ENCODE measurements around the gene NTHL1.

NTHL1 gene

GRCh38 chr16:2046893-2047329 is 723 bp downstream of the NTHL1 start:
- no peak for TF ChIP-seq CTCF (IDR thresholded peaks at IDR 0.05)
- TF ChIP-seq ZFX (IDR thresholded peaks at IDR 0.05; ENCODE audit: borderline replicate concordance), result no peak
- peak overlapping the region; percentile 53 for H3K27ac ChIP-seq

GRCh38 chr16:2045965-2046892 is 1.4 kb downstream of the NTHL1 start:
- H3K27ac ChIP-seq, result no peak overlapping the region; the same call in 1 of the 2 replicates
- TF ChIP-seq CTCF (IDR thresholded peaks at IDR 0.05), result no peak
- no peak for TF ChIP-seq ZFX (IDR thresholded peaks at IDR 0.05; ENCODE audit: borderline replicate concordance)

GRCh38 chr16:2044541-2044940 is 3.1 kb downstream of the NTHL1 start:
- TF ChIP-seq CTCF (IDR thresholded peaks at IDR 0.05), result no peak
- TF ChIP-seq ZFX (IDR thresholded peaks at IDR 0.05; ENCODE audit: borderline replicate concordance), result no peak
- no peak overlapping the region for H3K27ac ChIP-seq

GRCh38 chr16:2043667-2044451 is 3.8 kb downstream of the NTHL1 start:
- no peak for TF ChIP-seq CTCF (IDR thresholded peaks at IDR 0.05)

GRCh38 chr16:2042986-2043666 is 4.5 kb downstream of the NTHL1 start:
- H3K27ac ChIP-seq, result no peak overlapping the region
- TF ChIP-seq CTCF (IDR thresholded peaks at IDR 0.05) (no peak), ZFX (IDR thresholded peaks at IDR 0.05; ENCODE audit: borderline replicate concordance) (no peak)

More at GRCh38 chr16:2043667-2044451, 3.8 kb downstream of the NTHL1 start:
- H3K27ac ChIP-seq, result no peak overlapping the region

GRCh38 chr16:2042171-2042985 is 5.3 kb downstream of the NTHL1 start:
- TF ChIP-seq CTCF (IDR thresholded peaks at IDR 0.05), result no peak
- no peak for TF ChIP-seq ZFX (IDR thresholded peaks at IDR 0.05; ENCODE audit: borderline replicate concordance)
- H3K27ac ChIP-seq, result no peak overlapping the region
